Stimulated activated effector memory CD8-positive, alpha-beta T cell treated with anti-CD3 and anti-CD28 coated beads, Interleukin-12 subunit alpha, Interleukin-12 subunit beta, amount 100 ng/mL, for 72 hours (primary cell): ENCODE data around the gene WDR70.

Source experiments
- ATAC-seq: fragments of 150-1000 bp; cut with Tn5 transposase; 2 replicates; pipeline ENCODE4 v1.10.0; 2021
- DNase-seq, 2 donors: peaks; one replicate each; pipeline ENCODE4 v3.0.0; 2021 to 2022; ENCODE audit warnings: low spot score in 2 of 2
- H3K27ac Mint-ChIP-seq: one replicate; pipeline ENCODE4 v1.8.0; 2022; ENCODE audit warnings: mild to moderate bottlenecking, mixed read lengths
- H3K36me3 Mint-ChIP-seq: one replicate; pipeline ENCODE4 v1.8.0; 2022; ENCODE audit warnings: mild to moderate bottlenecking, mixed read lengths
- H3K4me1 Mint-ChIP-seq: one replicate; pipeline ENCODE4 v1.8.0; 2022; ENCODE audit warnings: mixed read lengths
- H3K4me3 Mint-ChIP-seq: one replicate; pipeline ENCODE4 v1.8.0; 2022; ENCODE audit warnings: mild to moderate bottlenecking, mixed read lengths
- H3K9me3 Mint-ChIP-seq: one replicate; pipeline ENCODE4 v1.8.0; 2022; ENCODE audit warnings: mixed read lengths

The WDR70 gene

DNA sequence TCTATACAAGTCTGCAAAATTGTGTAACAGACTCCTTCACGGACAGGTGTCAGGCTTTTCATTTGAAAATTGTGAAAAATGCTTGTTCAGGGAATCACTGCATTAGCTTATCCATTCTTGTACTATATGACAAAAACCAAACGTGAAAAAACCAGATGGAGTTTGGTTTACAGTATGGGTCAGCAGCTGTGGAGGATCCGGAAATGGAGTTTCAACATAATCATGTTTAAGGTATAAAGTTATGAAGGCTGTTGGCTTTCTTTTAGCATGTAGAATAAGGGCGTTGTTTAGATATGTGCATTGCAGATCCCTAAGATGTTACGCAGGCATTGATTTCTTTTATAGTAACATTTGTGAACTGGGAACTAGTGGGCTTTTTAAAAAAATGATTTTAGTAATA is 336.9 kb downstream of the WDR70 start:
- Mint-ChIP-seq H3K4me3 (no peak overlapping the region), H3K4me1 (peaks cover 12% of the 10 kb centered on the region), H3K9me3 (no peaks in the 10 kb centered on the region), H3K36me3 (no peaks in the 10 kb centered on the region), H3K27ac (no peak overlapping the region)
- ATAC-seq (no peak), DNase-seq (no peak)

DNA sequence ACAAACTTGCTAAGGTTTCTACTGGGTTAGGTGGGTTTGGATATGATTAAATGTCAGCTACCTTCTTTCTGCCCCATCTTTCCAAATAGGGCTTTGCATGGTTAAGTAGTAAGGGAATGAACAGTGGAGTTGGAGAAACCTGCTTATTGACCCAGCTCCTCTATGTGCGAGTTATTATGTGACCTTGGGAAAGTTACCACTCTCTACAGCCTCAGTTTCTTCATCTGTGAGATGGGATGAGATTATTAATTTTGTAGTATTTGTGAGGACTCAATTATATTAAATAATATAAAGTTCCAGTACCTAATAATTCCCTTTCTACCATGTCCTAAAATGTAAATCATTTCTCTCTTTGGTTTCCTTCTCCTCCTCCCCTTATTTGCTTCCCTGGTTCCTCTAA is 337.3 kb downstream of the WDR70 start:
- Mint-ChIP-seq H3K9me3 (no peaks in the 10 kb centered on the region), H3K27ac (no peak overlapping the region), H3K36me3 (no peaks in the 10 kb centered on the region), H3K4me3 (no peak overlapping the region), H3K4me1 (peaks cover 16% of the 10 kb centered on the region)
- no peak for DNase-seq
- no peak for ATAC-seq

DNA sequence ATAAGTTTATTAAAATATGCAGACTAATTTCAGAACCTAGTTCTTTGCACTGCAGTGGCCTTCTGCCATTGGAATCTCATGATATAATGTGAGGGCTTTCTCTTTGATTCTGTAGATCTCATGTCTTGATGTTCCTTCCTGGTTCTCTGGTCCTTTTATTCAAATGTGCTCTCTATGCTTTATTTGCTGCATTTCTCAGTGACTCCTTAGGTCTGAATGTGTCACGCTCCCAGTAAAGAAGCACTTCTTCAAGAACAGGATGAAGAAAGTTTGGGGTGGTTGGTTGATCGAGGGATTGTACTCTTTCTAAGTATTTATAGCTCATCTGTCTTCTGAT is 338.1 kb downstream of the WDR70 start:
- no peak for DNase-seq
- H3K9me3 Mint-ChIP-seq, result no peaks in the 10 kb centered on the region
- no peaks in the 10 kb centered on the region for H3K36me3 Mint-ChIP-seq
- H3K27ac Mint-ChIP-seq, result no peak overlapping the region
- ATAC-seq, result no peak
- no peak overlapping the region for H3K4me3 Mint-ChIP-seq
- peaks cover 21% of the 10 kb centered on the region for H3K4me1 Mint-ChIP-seq

DNA sequence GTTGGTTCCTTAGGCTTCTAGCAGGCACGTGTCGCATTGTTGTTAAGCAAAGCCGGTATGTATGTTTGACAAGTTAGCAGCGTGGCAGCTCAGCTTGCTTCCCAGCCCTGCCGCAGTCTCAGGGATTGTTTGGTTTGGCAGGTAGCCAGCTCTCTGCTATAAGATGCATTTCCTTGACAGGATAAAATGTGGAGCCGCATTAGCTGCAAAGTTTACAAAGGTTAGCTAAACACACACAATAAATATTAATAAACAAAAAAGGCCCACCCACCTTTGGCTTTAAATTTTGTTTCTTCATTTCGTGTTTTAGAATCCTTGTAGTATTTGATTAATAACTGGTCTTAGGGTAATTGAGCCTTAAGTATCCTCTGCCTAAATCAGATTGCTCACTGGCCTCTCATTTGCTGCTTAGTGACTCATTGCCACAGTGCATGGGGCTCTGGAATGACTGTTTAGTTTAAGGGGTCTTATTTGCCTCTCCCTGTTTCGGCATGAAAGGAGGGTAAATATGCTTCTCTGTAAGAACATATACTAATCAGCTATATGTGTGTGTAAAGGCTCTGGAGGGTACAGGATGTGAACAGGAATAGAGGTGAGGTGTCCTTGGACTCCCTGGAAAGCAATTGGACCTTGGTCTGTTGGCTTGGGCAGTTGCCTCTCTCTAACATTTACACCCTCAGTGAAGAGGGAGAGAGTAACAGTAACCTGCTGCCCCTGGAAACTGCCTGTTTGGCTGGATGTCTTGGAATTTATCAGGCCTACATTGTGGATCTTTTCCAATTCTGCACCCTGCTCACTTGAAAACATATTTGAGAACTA is 338.7 kb downstream of the WDR70 start:
- DNase-seq (no peak), ATAC-seq (no peak)
- Mint-ChIP-seq H3K9me3 (no peaks in the 10 kb centered on the region), H3K36me3 (no peaks in the 10 kb centered on the region), H3K27ac (no peak overlapping the region), H3K4me1 (peaks cover 26% of the 10 kb centered on the region), H3K4me3 (no peak overlapping the region)

DNA sequence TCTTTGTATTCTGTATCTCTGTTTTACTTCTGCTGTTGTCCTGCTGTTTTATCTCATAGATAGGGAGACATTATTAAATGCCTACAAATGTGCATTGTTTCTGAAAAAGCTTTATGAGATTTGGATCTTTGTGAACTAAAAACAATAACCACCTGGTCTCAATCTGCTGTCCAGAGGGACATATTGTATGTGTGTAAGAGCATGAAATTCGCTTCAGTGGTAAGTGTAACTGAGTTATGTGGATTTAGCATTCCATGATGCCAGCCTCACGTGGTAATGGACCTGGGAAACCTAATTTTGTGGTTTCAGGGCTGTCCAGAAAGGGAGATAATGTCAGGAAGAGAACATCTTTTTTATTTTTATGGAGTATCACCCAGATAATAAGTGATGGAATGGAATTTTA is 341.4 kb downstream of the WDR70 start:
- Mint-ChIP-seq H3K9me3 (no peaks in the 10 kb centered on the region), H3K4me3 (no peak overlapping the region)

DNA sequence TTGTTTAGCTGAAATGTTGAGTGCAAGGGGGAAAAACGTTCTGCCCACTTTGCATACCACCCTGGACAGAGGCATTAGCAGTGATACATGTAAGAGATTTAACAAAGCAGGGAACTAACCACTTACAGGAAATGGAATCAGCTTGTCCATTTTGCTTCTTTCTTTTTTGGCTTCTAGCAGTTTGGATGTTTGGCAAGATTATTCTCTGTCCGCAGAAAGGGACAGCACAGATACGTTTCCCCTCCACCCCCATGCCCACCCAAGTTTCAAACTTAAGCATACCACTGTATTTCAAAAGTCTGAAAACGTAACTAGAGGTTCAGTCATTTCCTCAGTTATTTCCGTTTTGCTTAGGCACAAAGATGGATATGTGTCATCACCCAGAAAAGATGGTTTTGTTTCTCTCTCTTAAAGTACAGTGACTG is 342.3 kb downstream of the WDR70 start:
- peak; percentile 75 for ATAC-seq
- H3K36me3 Mint-ChIP-seq, result peaks cover 18% of the 10 kb centered on the region
- H3K9me3 Mint-ChIP-seq, result no peaks in the 10 kb centered on the region
- H3K27ac Mint-ChIP-seq, result peak overlapping the region; percentile 23
- peaks cover 34% of the 10 kb centered on the region for H3K4me1 Mint-ChIP-seq
- DNase-seq, result peak; percentile 5 to 55
- H3K4me3 Mint-ChIP-seq, result peak overlapping the region; percentile 19

More for the DNA sequence above, 341.4 kb downstream of the WDR70 start:
- H3K27ac Mint-ChIP-seq, result no peak overlapping the region
- H3K4me1 Mint-ChIP-seq, result peaks cover 34% of the 10 kb centered on the region
- ATAC-seq, result no peak
- H3K36me3 Mint-ChIP-seq, result peaks cover 10% of the 10 kb centered on the region
- DNase-seq, result no peak

DNA sequence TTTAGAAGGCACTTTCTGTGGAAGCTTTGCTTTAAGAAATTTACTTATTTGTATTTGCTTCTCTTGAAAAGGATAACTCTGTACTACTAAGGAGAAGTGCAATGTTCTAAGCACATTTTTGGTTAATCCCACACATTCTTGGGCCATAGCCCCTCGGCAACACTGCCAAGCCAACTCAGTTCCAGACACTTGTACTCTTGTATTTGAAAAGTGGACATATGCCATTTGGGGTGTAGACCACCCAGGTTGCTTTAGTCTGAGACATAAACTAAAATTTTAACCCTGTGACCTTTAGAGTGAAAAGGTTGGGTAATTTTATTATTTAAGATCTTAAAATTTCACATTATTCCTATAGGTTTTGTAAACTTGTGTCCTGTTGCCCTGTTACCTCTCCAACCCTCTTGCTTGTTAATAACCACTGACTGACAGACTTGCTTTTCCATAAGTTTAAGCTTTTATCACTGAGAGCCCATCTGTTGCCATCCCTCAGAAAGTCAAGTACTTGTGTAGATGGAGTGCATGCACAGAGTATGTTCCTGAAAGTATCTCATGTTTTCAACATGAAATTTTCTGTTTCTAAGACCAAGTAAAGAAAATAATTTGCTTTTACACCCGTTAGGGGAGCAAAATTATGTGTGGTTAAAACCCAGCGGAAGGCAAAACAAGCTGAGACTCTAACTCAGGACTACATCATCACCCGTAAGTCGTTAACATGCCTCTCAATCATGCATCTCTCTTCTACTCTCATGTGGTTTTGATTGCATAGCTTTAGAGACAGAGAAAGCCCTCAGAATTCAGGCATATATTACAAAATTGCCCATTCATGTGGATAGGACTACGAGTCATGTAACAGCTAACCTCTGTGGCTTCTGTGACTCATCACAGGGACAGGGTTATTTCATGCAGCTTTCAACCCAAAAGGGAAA is 343.4 kb downstream of the WDR70 start:
- ATAC-seq (peak; percentile 98), DNase-seq (peak; percentile 10 to 66)
- Mint-ChIP-seq H3K27ac (peak overlapping the region; percentile 26), H3K9me3 (no peaks in the 10 kb centered on the region), H3K36me3 (peaks cover 28% of the 10 kb centered on the region), H3K4me1 (peaks cover 34% of the 10 kb centered on the region), H3K4me3 (peak overlapping the region; percentile 56)

DNA sequence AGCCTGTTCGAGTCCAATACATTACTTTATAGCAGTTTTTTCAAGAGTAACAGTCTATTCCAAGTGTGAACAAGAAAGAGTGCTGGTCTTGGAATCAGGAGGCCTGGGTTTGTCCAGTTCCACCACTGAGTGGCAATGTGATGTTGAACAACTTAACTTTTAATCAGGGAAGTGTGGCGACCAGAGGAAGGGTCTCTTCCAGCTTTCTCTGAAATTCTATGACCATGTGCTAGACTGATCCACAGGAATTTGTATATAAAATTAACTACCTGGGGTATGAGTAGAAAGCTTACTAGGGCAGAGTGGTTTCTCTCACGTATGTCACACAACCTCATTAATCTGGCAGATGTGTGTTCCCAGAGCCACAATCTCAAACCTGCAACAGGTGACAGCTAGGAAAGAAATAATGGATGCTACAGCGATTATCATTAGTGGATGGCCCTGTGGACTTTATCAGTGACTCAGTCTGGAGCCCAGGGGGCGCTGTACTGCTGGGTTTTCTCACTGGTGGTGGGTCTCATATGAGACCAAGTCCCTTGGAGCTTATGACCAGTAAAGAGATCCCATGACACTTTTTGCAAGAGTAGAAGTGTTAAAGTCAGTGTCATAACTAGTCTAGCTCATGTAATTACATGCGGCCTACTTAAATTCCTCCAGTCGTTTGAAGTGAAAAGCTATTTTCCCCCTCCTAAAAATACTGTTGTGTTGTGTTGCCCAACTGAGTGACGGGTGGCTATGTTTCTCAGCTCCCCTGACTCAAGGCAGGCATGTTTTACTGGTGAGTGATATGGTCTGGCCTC is 344.2 kb downstream of the WDR70 start:
- Mint-ChIP-seq H3K27ac (peak overlapping the region; percentile 26), H3K4me3 (peak overlapping the region; percentile 56)

DNA sequence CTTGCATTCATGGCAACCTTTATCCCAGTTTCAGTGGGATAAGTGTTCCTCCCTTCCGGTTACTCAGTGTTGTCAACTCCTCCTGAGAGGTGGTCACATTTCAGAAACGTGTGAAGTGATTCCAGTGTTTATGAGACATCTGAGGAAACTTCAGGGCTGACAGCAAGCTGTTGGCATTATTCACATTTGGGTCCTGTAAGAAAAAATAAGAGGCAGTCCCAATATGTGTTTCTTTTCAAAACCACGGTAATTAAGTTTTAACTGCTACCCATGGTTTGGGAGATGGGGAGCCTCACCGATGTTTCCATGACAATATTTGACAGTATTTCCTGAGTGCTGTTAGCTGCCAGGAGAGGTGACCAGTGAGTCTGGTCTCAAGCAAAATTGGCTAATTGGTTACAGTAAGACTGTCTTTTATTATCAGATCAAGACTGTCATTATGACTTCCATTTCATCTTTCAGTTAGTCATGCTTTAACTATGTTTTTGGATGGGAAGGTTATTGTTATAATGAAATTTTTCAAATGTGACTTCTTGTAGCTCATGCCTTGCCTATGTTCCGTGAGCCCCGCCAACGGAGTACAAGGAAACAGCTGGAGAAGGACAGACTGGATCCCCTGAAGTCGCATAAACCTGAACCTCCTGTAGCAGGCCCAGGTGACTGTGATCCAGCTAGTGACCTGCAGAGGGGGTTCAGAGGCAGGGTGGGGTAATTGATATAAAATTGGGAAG is 345.4 kb downstream of the WDR70 start:
- H3K4me3 Mint-ChIP-seq, result no peak overlapping the region
- H3K4me1 Mint-ChIP-seq, result peaks cover 34% of the 10 kb centered on the region
- H3K36me3 Mint-ChIP-seq, result peaks cover 49% of the 10 kb centered on the region
- H3K9me3 Mint-ChIP-seq, result no peaks in the 10 kb centered on the region
- ATAC-seq (no peak), DNase-seq (no peak)
- no peak overlapping the region for H3K27ac Mint-ChIP-seq

More for the DNA sequence above, 344.2 kb downstream of the WDR70 start:
- ATAC-seq (no peak), DNase-seq (no peak)
- Mint-ChIP-seq H3K4me1 (peaks cover 34% of the 10 kb centered on the region), H3K36me3 (peaks cover 37% of the 10 kb centered on the region), H3K9me3 (no peaks in the 10 kb centered on the region)

DNA sequence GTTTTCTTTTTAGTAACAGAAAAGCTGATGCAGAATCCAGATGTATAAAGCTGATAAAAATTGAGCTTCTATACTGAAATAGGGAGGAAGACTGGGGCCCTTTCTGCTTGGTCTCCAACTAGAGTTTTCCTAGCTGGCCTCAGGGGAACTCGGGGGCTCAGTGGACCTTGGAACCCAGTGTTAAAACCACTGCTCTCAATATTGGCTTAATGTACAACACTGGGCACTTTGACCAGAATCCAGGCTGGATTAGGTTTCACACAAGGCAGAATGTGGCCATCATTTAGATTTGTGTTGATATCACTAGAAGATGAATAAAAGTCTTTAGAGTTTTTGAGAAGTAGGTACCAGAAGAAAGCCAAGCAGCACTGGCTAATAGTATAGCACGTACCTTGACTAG is 346.1 kb downstream of the WDR70 start:
- Mint-ChIP-seq H3K9me3 (no peaks in the 10 kb centered on the region), H3K4me3 (no peak overlapping the region), H3K4me1 (peaks cover 30% of the 10 kb centered on the region), H3K27ac (no peak overlapping the region), H3K36me3 (peaks cover 54% of the 10 kb centered on the region)
- DNase-seq, result no peak
- no peak for ATAC-seq

DNA sequence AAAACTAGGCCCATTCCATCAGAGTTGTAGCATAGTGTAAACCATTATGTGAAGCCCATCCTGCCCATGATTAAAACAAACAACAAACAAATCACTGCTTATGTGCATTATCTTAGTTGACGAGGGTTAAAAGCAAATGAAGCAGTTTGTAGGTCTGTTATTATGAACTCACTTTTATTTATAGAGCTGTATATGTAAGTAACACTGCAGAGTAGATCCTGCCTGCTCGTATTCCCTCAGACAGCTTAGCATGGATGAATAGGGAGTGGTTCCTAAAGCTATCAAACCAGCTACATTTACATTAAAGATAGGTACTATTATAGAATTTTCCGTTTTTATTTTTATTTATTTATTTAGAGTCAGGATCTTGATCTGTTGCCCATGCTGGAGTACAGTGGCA is 348.1 kb downstream of the WDR70 start:
- Mint-ChIP-seq H3K4me3 (no peak overlapping the region), H3K4me1 (peaks cover 13% of the 10 kb centered on the region), H3K36me3 (peaks cover 54% of the 10 kb centered on the region), H3K9me3 (no peaks in the 10 kb centered on the region), H3K27ac (no peak overlapping the region)
- ATAC-seq (no peak), DNase-seq (no peak)

DNA sequence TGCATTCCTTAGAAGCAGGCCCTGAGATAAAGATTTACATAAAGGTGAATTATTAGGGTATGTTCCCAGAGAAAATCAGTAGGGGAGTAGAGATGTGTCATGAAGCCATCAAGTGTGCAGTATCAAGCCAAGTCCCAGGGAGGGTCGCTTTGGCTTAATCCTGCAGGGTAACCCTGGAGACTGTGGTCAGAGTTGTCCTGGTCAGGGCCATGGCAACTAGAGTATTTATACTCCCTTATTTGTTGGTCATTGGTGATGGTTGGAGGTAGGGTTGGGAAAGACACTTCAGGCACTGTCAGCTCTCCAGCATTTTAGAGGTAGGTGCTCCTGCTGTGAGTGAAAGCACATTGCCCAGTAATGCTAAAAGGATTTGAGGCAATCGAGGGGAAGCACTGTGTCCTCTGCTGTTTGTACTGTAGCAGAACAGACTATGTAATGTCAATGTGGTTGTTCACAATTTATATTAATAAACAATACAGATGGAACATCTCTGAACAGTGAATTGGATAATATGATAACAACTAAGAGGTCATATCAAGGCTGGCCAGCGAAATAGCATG is 351.9 kb downstream of the WDR70 start:
- Mint-ChIP-seq H3K4me1 (no peaks in the 10 kb centered on the region), H3K9me3 (no peaks in the 10 kb centered on the region), H3K36me3 (peaks cover 39% of the 10 kb centered on the region), H3K4me3 (no peak overlapping the region), H3K27ac (no peak overlapping the region)
- DNase-seq (no peak), ATAC-seq (no peak)

DNA sequence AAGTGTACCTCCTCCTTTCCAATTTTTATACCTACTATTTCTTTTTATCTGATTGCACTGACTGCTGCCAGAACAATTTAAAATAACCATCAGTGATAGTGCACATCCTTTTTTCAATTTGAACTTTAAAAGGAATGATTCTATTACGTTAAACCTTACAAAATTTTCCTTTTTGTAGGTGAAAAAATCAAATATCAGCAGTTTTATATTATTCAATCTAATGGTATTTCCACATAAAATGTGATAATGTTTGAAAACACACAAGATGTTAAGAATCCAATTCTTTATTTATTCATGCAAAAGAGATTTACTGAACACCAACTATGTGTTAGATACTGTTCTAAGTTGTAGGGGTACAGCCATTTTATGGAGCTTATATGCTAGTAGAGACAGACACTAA is 355.0 kb downstream of the WDR70 start:
- Mint-ChIP-seq H3K4me3 (no peak overlapping the region), H3K9me3 (no peaks in the 10 kb centered on the region), H3K27ac (no peak overlapping the region), H3K4me1 (peaks cover 20% of the 10 kb centered on the region), H3K36me3 (peaks cover 14% of the 10 kb centered on the region)
- no peak for DNase-seq
- no peak for ATAC-seq

DNA sequence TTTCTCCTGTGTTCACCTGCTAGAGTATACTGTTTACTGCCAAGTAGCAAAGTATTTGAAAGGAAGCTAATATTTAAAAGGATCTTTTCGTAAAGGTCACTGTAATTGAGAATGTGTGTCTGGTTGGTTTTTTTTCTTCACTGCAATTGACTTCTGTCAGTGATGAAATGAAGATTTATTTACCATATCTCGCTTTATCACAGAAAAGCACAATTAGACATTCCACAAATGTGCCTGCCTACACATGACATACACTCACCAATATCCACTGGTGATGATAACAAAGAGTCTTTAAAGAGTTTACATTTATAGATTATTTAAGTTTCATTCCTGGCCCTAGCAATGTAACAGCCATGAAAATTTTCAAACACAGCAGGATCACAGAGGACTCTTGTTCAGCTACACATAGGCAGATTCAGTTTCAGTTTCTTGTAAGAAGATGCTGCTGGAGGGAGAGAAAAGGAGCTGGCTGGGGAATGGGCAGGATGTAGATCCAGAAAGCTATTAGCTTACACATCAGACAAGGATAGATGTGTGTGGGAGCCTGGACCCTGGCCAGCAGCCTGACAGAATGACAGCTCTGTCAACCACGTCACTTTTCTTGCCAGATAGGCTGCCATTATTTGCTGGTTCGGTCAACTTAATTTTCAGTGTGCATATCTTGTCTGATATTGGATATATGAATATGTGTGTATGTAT is 356.7 kb downstream of the WDR70 start:
- Mint-ChIP-seq H3K9me3 (no peaks in the 10 kb centered on the region), H3K36me3 (peaks cover 5% of the 10 kb centered on the region), H3K27ac (no peak overlapping the region), H3K4me3 (no peak overlapping the region), H3K4me1 (peaks cover 24% of the 10 kb centered on the region)
- DNase-seq (no peak), ATAC-seq (no peak)
